ENCODE results near the gene C6orf89.

DNA sequence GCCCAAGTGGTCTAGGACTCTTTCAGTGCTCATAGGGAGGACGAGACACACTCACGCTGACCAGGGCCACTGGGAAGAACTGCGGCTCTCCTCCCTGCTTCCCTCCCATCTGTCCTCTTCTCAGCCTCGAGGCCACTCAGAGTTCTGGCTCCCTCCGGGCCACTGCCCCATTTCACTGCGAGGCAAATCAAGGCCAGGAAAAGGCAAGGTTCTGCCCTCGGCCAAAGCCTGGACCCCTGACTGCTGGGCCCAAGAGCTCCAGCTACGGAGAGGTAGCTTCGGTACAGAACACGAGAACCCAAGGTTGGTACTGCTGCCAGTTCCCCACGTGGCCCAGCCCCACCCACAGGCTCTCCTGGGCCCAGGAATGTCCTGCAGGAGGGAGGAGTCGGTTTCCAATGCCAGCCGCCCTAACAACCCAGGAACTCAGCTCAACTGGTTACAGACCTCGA, 83.5 kb downstream of the C6orf89 start:
- TF ChIP-seq POLR2AphosphoS5 (IDR thresholded peaks at IDR 0.05; ENCODE audit: borderline replicate concordance, low read depth, low read length) (no peak), EZH2 (IDR thresholded peaks at IDR 0.05) (no peak)

All from SK-N-MC (cell line).